Measurements from ENCODE around the gene SLC35G6. TPM values are rescaled to one million over a fixed set of nuclear protein-coding genes. Genes with fewer than 3 reads are reported as not detected.
A peak's percentile ranks its signal among the peaks of the same experiment; 100 is the strongest.
"Not testable (repeated sequence)": the region's sequence is repeated elsewhere in the genome, so short reads cannot be mapped to it uniquely, and the experiment has no call there.

The SLC35G6 gene
- total and polyA plus RNA-seq, 4 donors = not detected

DNA sequence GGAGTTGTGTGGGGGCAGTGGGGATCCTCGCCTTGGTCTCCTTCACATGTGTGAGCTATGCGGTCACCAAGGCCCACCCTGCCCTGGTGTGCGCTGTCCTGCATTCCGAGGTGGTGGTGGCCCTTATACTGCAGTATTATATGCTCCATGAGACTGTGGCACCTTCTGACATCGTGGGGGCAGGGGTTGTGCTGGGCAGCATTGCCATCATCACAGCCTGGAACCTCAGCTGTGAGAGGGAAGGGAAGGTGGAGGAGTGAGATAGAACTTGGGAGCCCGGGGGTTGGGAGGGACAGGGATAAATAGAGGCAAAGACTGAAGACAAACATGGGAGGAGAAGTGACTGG, 1.5 kb downstream of the SLC35G6 start:
- not testable (repeated sequence) for H3K4me3 ChIP-seq (ENCODE audit: low read depth in 1 of 3, low read length in 3 of 3); DNase-seq (ENCODE audit: low spot score); H3K36me3 ChIP-seq (ENCODE audit: control insufficient read depth in 4 of 4, insufficient read depth in 3 of 4, low read depth in 1 of 4, low read length in 3 of 4); H3K9ac ChIP-seq (ENCODE audit: low read depth in 1 of 2, low read length in 2 of 2); H3K9me3 ChIP-seq (ENCODE audit: control insufficient read depth in 4 of 4, low read length in 3 of 4); H3K27me3 ChIP-seq (ENCODE audit: control insufficient read depth in 4 of 4, insufficient read depth in 4 of 4, low read length in 3 of 4)
- H3K27ac ChIP-seq (ENCODE audit: low read depth in 1 of 2, low read length in 2 of 2) = peak overlapping the region in 1 of 2 donors; percentile 99
- H3K4me1 ChIP-seq (ENCODE audit: control insufficient read depth in 4 of 4, insufficient read depth in 4 of 4, low read length in 3 of 4) = peaks cover 12 to 50% (median 35%) of the 10 kb centered on the region in 4 donors
- 83% methylated on average over 6 of the region's 6 CpGs for WGBS

DNA sequence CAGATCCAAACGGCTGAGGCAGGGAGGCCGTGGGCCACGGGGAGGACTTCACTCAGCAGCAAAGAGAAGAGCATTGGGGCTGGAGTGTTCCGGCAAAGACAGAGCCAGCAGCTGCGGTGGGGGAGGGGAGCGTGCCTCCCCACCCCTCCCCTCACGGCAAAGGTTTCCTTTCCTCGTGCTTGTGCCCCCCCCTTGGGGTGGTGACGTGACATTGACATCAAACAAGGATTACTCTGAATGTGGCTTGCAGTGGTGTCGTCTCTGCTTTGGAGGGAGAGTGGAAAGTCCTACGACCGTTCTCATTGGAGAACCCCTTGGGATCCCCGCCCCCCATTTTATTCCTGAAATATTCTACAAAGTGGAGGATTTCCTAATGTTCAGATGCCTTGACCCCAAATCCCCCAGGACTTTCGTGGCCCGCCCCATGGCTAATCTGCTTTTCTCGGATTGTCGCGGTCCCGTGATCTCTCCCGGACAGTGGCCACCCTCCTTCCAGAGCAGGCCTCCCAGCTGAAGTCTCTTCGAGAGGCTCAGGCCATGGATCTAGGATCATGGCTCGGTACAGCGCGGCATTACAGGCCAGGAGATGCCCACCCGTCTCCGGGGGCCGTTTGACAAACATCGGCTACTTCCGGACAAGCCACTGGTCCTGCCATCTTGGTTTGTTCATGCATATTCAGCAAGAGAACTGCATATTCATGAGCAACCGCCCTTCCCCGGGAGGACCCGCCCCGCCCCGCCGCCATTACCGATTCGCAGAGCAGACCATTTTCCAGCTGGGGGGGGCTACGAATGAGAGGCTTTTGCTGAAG, 2.2 kb downstream of the SLC35G6 start:
- DNase-seq (ENCODE audit: low spot score) = peak; percentile 92
- Histone ChIP-seq H3K36me3 (ENCODE audit: control insufficient read depth in 4 of 4, insufficient read depth in 3 of 4, low read depth in 1 of 4, low read length in 3 of 4) (no peaks in the 10 kb centered on the region), H3K4me1 (ENCODE audit: control insufficient read depth in 4 of 4, insufficient read depth in 4 of 4, low read length in 3 of 4) (peaks cover 11 to 45% (median 32%) of the 10 kb centered on the region in 4 donors), H3K9me3 (ENCODE audit: control insufficient read depth in 4 of 4, low read length in 3 of 4) (no peaks in the 10 kb centered on the region), H3K27me3 (ENCODE audit: control insufficient read depth in 4 of 4, insufficient read depth in 4 of 4, low read length in 3 of 4) (no peaks in the 10 kb centered on the region), H3K4me3 (ENCODE audit: low read depth in 1 of 3, low read length in 3 of 3) (peak overlapping the region; percentile 76 to 85 (median 80)), H3K9ac (ENCODE audit: low read depth in 1 of 2, low read length in 2 of 2) (peak overlapping the region; percentile 83 to 96), H3K27ac (ENCODE audit: low read depth in 1 of 2, low read length in 2 of 2) (peak overlapping the region; percentile 98 to 99)
- TF ChIP-seq NR2F2 (IDR thresholded peaks at IDR 0.05) (peak; percentile 45), YY1 (IDR thresholded peaks at IDR 0.05) (peak; percentile 99)
- TF ChIP-seq, protein P1, sequence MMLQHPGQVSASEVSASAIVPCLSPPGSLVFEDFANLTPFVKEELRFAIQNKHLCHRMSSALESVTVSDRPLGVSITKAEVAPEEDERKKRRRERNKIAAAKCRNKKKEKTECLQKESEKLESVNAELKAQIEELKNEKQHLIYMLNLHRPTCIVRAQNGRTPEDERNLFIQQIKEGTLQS (IDR thresholded peaks at IDR 0.05) = no peak
- WGBS = under 1% methylated on average over 38 of the region's 38 CpGs

DNA sequence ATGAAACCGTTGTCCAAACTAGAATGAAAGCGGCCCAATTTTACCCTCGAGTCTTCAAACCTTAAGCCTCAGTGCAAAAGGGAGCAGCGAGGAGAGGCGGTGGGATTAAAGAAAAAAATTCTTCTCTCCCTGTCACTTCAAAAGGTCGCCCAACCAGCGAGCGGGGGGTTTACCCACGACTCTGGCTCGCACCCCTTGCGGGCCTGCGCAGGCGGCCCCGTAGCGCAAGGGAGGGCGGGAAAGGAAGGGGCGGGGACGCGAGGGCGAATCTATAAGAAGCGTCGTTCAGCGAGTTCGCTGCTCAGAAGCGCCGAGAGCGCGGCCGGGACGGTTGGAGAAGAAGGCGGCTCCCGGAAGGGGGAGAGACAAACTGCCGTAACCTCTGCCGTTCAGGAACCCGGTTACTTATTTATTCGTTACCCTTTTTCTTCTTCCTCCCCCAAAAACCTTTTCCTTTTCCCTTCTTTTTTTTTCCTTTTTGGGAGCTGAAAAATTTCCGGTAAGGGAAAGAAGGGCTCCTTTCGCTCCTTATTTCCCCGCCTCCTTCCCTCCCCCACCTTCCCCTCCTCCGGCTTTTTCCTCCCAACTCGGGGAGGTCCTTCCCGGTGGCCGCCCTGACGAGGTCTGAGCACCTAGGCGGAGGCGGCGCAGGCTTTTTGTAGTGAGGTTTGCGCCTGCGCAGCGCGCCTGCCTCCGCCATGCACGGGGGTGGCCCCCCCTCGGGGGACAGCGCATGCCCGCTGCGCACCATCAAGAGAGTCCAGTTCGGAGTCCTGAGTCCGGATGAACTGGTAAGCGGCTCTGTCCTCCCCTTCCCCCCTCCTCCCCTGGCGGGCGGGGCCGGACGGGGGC, 3.0 kb downstream of the SLC35G6 start, which contains the start of gene POLR2A:
Gene POLR2A, plus strand, starts transcription at position 300 of the 852 bp plus-strand sequence.
- Histone ChIP-seq H3K4me1 (ENCODE audit: control insufficient read depth in 4 of 4, insufficient read depth in 4 of 4, low read length in 3 of 4) (peaks cover 11 to 43% (median 33%) of the 10 kb centered on the region in 4 donors), H3K9me3 (ENCODE audit: control insufficient read depth in 4 of 4, low read length in 3 of 4) (no peaks in the 10 kb centered on the region), H3K9ac (ENCODE audit: low read depth in 1 of 2, low read length in 2 of 2) (peak within 1 kb of the TSS; percentile 83 to 96), H3K36me3 (ENCODE audit: control insufficient read depth in 4 of 4, insufficient read depth in 3 of 4, low read depth in 1 of 4, low read length in 3 of 4) (peaks cover 0 to 1% (median 0%) of the 10 kb centered on the region in 4 donors), H3K27me3 (ENCODE audit: control insufficient read depth in 4 of 4, insufficient read depth in 4 of 4, low read length in 3 of 4) (no peaks in the 10 kb centered on the region), H3K27ac (ENCODE audit: low read depth in 1 of 2, low read length in 2 of 2) (peak within 1 kb of the TSS; percentile 98 to 99), H3K4me3 (ENCODE audit: low read depth in 1 of 3, low read length in 3 of 3) (peak within 1 kb of the TSS; percentile 76 to 85 (median 80))
- under 1% methylated on average over 64 of the region's 64 CpGs for WGBS
- DNase-seq (ENCODE audit: low spot score) = peak; percentile 98
- TF ChIP-seq EGR1 (IDR thresholded peaks at IDR 0.05; ENCODE audit: low read depth in 2 of 2) (peak; percentile 20 to 81), GABPA (IDR thresholded peaks at IDR 0.05 in 1 of 2, conservative IDR thresholded peaks at IDR 0.05 in 1 of 2) (peak in 1 of 2 donors; percentile 54), TAF1 (conservative IDR thresholded peaks at IDR 0.05) (peak; percentile 100), HNF4A (conservative IDR thresholded peaks at IDR 0.05) (peak; percentile 97 to 98), RAD21 (IDR thresholded peaks at IDR 0.05) (no peak), JUND (IDR thresholded peaks at IDR 0.05) (peak; percentile 49 to 78), FOXA1 (IDR thresholded peaks at IDR 0.05) (peak; percentile 90), YY1 (IDR thresholded peaks at IDR 0.05) (peak; percentile 97), FOXA2 (IDR thresholded peaks at IDR 0.05) (peak; percentile 52), RXRA (IDR thresholded peaks at IDR 0.05) (peak; percentile 57 to 64), SP1 (IDR thresholded peaks at IDR 0.05) (peak; percentile 90), HNF4G (IDR thresholded peaks at IDR 0.05) (peak; percentile 93), NR2F2 (IDR thresholded peaks at IDR 0.05) (peak; percentile 47)
- TF ChIP-seq, protein P2, sequence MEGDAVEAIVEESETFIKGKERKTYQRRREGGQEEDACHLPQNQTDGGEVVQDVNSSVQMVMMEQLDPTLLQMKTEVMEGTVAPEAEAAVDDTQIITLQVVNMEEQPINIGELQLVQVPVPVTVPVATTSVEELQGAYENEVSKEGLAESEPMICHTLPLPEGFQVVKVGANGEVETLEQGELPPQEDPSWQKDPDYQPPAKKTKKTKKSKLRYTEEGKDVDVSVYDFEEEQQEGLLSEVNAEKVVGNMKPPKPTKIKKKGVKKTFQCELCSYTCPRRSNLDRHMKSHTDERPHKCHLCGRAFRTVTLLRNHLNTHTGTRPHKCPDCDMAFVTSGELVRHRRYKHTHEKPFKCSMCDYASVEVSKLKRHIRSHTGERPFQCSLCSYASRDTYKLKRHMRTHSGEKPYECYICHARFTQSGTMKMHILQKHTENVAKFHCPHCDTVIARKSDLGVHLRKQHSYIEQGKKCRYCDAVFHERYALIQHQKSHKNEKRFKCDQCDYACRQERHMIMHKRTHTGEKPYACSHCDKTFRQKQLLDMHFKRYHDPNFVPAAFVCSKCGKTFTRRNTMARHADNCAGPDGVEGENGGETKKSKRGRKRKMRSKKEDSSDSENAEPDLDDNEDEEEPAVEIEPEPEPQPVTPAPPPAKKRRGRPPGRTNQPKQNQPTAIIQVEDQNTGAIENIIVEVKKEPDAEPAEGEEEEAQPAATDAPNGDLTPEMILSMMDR (IDR thresholded peaks at IDR 0.05; ENCODE audit: low read depth, low read length, missing input control) = no peak
- TF ChIP-seq, protein P3, sequence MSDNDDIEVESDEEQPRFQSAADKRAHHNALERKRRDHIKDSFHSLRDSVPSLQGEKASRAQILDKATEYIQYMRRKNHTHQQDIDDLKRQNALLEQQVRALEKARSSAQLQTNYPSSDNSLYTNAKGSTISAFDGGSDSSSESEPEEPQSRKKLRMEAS (IDR thresholded peaks at IDR 0.05) = peak; percentile 87
- TF ChIP-seq, protein P1 (IDR thresholded peaks at IDR 0.05) = peak; percentile 61
- TF ChIP-seq, protein P4, sequence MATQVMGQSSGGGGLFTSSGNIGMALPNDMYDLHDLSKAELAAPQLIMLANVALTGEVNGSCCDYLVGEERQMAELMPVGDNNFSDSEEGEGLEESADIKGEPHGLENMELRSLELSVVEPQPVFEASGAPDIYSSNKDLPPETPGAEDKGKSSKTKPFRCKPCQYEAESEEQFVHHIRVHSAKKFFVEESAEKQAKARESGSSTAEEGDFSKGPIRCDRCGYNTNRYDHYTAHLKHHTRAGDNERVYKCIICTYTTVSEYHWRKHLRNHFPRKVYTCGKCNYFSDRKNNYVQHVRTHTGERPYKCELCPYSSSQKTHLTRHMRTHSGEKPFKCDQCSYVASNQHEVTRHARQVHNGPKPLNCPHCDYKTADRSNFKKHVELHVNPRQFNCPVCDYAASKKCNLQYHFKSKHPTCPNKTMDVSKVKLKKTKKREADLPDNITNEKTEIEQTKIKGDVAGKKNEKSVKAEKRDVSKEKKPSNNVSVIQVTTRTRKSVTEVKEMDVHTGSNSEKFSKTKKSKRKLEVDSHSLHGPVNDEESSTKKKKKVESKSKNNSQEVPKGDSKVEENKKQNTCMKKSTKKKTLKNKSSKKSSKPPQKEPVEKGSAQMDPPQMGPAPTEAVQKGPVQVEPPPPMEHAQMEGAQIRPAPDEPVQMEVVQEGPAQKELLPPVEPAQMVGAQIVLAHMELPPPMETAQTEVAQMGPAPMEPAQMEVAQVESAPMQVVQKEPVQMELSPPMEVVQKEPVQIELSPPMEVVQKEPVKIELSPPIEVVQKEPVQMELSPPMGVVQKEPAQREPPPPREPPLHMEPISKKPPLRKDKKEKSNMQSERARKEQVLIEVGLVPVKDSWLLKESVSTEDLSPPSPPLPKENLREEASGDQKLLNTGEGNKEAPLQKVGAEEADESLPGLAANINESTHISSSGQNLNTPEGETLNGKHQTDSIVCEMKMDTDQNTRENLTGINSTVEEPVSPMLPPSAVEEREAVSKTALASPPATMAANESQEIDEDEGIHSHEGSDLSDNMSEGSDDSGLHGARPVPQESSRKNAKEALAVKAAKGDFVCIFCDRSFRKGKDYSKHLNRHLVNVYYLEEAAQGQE (IDR thresholded peaks at IDR 0.05) = peak; percentile 95

All from liver (tissue), 9 donors.